ENCODE measurements around the gene B3GALNT2.

The B3GALNT2 gene

GRCh38 chr1:235455097-235455496, 49.2 kb downstream of the B3GALNT2 start:
- no peak for DNase-seq (ENCODE audit: low read depth, low spot score)
- no peak overlapping the region for H3K4me3 ChIP-seq (ENCODE audit: low read depth, low read length)
- no peak for TF ChIP-seq CTCF (IDR thresholded peaks at IDR 0.05; ENCODE audit: low read depth, low read length)
- in situ Hi-C loops (cut with HindIII; ENCODE audit: low sequenced_read_pairs), result no loop called here

- DNase-seq (ENCODE audit: low read depth, low spot score), result no peak
- H3K4me3 ChIP-seq (ENCODE audit: low read depth, low read length), result no peak overlapping the region
- in situ Hi-C loops (cut with HindIII; ENCODE audit: low sequenced_read_pairs), result no loop called here
- no peak for TF ChIP-seq CTCF (IDR thresholded peaks at IDR 0.05; ENCODE audit: low read depth, low read length)
Measured at GRCh38 chr1:235454021-235454420, 50.2 kb downstream of the B3GALNT2 start.

GRCh38 chr1:235450886-235451483, 53.3 kb downstream of the B3GALNT2 start:
- no peak for DNase-seq (ENCODE audit: low read depth, low spot score)

GRCh38 chr1:235450433-235450832, 53.8 kb downstream of the B3GALNT2 start:
- in situ Hi-C loops (cut with HindIII; ENCODE audit: low sequenced_read_pairs), result no loop called here
- no peak overlapping the region for H3K4me3 ChIP-seq (ENCODE audit: low read depth, low read length)
- no peak for TF ChIP-seq CTCF (IDR thresholded peaks at IDR 0.05; ENCODE audit: low read depth, low read length)
- no peak for DNase-seq (ENCODE audit: low read depth, low spot score)

More at GRCh38 chr1:235450886-235451483, 53.3 kb downstream of the B3GALNT2 start:
- no peak overlapping the region for H3K4me3 ChIP-seq (ENCODE audit: low read depth, low read length)
- in situ Hi-C loops (cut with HindIII; ENCODE audit: low sequenced_read_pairs), result no loop called here
- no peak for TF ChIP-seq CTCF (IDR thresholded peaks at IDR 0.05; ENCODE audit: low read depth, low read length)

GRCh38 chr1:235448616-235449015, 55.6 kb downstream of the B3GALNT2 start:
- no peak for DNase-seq (ENCODE audit: low read depth, low spot score)
- no peak overlapping the region for H3K4me3 ChIP-seq (ENCODE audit: low read depth, low read length)
- in situ Hi-C loops (cut with HindIII; ENCODE audit: low sequenced_read_pairs), result no loop called here
- TF ChIP-seq CTCF (IDR thresholded peaks at IDR 0.05; ENCODE audit: low read depth, low read length), result no peak

- DNase-seq (ENCODE audit: low read depth, low spot score), result peak; percentile 77
- TF ChIP-seq CTCF (IDR thresholded peaks at IDR 0.05; ENCODE audit: low read depth, low read length), result no peak
- in situ Hi-C loops (cut with HindIII; ENCODE audit: low sequenced_read_pairs), result no loop called here
Measured at GRCh38 chr1:235442788-235443429, 61.3 kb downstream of the B3GALNT2 start.

More at GRCh38 chr1:235442788-235443429, 61.3 kb downstream of the B3GALNT2 start:
- no peak overlapping the region for H3K4me3 ChIP-seq (ENCODE audit: low read depth, low read length)

Measured in astrocyte of the spinal cord (primary cell).